HPDE6-E6E7 (cell line): ENCODE measurements around the gene FAT1.

Experiments
- DNase-seq: peaks from one replicate; pipeline ENCODE4 v3.0.0; 2011; ENCODE audit warnings: missing footprints; ENCODE audit errors: extremely low spot score

Gene FAT1

DNA sequence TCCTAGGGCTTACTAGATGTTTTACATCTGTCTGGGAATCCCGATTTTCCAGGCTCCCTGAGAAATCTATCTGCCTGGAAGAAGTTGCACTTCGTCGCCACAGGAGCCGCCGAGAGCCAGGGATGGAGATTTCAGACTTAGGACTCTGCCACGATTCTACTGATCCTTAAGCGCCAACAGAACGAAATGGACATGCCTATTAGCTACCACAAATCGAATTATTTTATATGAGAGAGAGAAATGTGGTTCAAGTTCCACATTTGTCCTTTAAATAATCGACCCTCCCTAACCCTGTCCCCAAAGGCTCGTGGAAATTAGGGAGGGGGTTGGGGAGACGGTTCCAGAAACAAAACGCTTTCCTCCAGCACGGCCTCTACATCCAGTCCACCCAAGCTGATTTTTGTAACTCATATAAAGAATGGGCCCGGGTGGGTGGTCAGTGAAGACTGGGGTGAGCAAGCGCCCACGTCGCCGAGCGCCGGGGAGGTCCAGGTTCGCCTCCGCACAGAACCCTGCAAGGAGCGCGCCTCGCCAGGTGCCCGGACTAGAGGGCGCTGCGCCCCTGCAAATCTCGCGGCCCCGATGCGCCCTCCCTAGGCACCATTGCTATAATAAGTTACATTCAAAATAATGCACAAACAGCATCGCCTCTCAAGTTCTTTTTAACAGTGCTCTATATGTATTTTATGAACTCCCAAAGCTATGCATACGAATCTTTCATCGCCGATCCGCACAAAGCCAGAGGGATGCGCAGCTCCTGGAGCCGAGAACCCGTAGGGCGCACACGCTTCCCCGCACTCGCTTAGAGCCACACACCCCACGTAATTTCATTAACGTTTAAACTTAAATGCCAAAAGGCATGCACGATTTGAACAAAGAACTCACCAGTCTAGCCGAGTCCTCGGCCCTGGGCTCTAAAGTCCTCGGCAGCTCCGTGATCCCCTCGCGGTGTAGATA lies 2.1 kb upstream of the FAT1 start:
- no peak for DNase-seq

DNA sequence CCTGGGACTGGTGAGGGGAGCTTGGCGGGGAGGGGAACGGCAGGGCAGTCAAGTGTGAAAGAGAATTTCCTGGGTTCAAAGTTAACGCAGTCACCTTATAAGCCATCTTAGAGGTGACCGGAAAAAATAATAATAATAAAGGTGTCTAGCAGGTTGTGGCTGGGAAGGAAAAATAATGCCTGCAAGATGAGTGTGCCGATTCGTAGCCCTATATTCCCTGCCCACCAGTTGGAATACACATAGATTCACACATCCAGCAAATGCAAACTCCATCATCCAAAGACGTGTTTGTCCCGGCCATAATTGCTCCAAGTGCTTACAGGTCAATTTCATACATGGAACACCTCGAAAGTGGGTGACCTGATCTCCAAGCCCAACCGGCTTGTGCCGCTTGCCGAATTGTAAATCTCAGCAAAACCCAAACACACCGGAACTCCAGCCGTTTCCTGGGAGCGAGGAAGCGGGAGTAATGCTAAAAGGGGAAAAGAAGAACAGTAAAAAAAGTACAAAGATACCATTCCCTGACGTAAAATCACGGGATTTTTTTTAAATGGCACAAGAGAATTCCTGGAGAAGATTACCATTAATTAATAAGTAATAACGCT lies 1.3 kb upstream of the FAT1 start:
- DNase-seq = no peak

DNA sequence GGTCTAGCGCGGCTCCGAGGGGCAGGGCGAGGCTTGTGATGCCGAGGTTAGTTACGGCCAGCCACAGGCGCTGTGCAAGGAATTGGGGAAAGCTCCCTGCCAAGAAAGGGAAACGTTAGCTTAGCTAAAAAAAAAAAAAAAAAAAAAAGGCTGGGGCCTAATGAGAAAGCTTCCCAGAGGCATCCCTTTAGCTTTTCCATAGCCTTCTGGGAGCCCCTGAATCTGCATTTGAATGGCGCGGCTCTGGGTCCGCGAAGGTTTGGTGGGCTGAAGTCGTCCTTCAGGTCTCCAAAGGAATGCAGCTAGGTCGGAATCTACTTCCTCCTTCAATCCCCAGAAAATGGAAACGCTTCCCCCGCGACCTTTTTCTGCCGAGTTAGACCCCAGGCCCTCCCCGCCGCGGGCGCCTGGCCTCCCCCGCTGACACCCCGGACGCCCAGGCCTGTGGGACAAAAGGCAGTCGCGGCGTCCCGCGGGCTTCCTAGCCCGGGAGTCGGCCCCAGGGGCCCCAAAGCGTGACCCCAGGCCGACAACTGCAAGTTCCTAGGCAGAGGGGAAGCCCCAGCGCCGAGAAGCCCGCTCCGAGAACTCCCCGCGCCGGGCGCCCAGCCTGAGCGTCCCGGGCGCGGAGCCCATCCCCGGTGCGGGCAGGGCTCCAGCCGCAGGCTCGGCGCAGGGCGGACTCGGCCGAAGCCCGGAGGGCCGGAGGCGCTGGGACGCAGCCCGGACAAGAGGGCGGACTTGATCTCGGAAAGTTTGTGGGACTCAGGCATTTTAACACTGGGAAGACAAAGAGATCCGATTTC lies 605 bp upstream of the FAT1 start:
- no peak for DNase-seq

DNA sequence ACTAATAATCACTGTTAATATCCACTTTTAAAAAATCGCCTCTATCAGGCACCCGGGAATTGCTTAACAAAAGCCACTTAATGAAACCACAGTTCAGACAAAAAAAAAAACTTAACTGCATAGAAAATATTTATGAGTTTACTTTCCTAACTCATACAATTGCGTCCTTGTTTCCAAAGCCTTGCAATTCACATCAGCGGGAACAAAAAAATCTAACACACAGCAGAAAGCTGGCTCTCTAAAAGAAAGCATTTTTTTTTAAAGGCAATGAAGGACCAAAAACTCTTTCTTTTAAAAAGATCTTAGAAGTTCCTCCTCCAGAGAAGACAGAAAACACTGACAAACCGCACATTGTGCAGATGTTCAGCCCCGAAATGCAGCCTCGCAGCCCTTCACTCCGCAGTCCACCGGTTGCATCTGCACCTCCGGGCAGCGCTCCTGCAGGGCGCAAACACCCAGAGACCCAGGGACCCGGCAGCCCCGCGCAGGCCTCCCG lies 812 bp downstream of the FAT1 start:
- no peak for DNase-seq

DNA sequence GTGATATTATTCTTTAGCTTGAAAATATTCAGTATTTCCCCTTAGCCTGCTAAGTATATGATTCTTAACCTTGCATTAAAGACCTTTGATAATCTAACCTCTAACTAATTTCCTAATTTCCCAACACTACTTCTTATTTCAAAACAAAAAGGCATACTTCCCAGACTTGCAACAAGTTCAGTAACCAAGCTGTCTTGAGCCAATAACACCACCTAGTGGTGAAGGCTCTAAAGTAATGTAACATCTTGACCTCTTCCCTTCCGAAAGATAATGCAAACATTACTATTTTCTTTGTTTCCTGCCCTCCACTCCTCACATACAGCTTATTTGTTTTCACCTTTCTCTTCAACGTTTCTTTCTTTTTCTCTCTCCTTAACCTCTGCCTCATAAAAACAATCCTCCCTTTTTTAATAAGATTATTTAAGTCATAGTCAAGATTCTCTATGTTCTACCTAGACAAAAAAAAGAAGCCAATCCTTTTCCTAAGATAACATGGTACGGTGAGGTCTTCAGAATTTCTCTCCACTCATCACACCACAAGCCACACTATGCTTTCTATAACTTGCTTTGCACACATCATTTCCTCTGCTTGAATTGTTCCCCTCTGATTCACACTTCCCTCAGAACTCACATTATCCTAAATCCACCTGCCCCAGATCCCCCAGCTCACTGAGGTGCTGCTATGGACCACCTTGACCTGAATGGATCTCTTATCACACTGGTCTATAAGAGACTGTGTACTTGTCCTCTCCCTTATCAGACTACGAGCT lies 3.5 kb downstream of the FAT1 start:
- DNase-seq = no peak

DNA sequence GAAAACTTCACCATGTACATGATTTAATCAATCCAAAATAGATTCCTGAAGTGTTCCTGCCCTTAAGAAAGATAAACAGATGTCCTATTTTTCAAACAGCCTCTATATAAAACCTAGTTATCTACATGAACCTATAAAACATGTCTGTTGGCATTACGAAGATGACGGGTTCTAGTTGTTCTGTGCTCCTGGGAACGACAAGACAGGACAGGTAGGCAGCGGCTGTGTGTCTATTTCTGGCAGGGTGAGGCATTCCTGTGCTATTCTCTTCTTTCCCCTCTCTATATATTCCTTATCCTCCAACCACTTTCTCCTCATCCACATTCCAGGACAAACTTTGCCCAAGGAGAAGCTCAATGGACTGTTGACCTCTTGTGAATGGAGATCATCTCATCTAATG lies 6.1 kb downstream of the FAT1 start:
- no peak for DNase-seq

DNA sequence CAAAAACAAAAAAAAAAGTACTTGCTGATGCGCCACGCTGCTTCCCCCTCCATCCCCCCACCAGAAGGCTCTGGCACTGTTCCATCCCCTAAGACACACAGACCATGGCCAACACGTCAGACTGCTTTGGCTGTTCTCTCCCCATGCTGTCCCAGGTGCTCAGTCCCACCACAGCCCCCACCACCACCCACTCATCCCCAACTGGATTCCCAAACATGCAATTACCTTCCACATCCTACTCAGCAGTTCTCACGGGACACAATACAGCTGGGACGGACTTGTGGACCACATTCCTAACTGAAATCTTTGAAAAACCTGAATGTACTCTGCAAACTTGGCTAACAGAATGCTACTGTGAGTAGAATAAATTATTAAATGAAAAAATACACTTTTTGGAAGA lies 8.6 kb downstream of the FAT1 start:
- DNase-seq = no peak

DNA sequence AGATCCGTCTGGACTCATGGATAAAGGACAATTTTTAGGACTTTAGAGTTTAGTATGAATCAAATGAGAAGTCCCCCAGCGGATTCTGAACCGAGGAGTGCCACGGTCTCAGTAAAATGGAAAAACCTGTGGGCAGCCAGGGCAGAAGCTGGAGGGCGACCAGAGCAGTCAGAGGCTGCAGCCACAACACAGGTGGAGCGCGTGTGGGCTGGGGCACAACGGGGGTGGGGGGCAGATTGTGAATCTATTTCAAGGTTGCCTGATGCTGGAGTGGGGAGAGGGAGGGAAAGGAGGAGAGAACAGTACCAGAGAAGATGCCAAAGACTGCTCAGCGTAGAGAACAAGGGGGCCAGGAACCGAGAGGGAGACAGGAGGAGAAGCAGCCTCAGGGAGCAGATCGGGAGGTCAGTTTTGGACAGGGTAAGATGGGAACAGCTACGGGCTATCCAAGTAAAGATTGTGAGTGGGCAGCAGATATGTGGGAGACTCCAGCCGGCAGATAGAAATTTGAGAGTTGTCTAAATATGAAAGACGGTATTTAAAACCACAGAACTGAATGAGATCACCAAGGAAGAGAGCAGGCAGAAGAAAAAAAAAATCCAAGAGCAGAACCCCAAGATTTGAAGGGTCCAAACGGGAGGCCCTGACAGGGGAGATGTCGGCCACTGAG lies 9.5 kb downstream of the FAT1 start:
- no peak for DNase-seq

DNA sequence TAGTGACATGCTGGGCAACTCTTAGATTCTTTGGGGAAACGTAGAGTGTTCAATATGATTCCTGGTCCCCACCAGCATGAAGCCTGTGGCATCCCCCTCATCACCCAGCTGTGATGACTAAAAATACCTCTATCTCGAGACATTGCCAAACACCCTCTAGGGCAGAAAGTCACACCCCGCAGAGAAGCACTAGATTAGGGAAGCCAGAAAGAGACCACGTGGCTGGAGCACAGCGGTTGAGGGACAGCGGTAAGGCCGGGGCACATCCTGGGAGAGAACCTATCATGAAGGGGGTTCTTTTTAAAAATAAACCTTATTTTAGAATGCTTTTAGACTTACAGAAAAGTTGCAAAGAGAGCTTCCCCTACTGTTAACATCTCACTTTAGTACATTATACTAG lies 11.0 kb downstream of the FAT1 start:
- DNase-seq = no peak

DNA sequence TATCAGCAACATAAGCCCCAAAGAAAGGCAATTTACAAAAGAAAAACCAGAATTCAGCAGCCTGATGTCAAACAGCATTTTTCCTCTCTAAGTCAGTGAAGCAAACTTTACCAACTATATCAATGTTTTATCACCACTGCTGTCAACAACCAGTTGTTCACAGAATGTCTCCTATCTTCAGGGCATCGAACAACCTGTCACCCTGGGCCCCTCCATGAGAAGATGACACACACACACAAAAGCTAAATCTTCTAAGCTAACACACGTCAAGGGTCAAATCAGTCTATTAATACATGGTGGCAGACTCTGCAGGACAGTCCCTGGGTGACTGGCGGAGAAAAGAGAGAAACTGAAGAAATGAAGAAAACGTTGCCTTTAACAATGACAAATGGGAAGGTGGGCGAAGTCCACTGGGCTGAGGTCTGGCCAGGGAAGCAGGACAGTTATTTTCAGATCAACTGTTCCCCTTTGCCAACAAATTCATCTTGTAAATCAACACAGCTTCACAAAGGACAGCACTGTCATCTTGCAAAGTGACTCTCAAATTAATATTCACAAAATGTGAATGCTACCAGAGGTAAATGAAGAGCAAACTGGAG lies 13.0 kb downstream of the FAT1 start:
- no peak for DNase-seq

DNA sequence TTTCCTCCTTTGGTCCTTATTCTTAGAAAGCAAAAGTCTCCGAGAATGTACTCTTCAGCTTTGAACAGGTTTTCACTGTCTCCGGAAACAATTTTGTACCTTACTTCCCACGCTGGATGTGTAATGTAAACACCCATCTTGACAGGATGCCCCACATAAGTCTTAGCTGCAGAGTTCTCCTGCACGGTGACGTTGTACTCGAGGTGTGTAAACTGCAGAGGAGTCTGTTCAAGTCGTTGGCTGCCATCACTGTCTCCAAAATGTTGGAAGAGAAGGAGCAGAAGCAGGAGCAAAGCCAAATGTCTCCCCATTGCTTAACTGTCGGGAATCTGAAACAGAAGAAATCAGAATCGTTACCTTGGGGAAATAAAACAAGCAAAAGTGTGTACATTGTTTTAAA lies 14.1 kb downstream of the FAT1 start:
- no peak for DNase-seq

DNA sequence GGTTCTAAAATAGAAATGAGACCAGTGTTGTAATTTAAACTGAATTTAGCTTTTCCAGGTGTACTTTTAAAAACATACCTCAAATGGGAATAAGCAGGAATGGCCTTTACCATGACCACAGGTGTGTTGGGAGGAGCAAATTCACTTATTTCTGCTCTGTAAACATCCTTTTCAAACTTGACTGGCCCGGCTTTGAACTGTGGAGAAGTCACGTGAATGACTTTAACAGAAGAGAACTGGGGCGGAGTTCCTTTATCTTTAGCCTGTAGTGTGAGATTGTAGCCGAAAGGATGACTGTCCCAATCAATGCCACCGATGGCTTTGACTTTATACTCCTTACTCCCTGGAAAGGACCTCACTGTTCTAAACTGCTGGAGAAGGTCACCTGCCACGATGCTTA lies 15.1 kb downstream of the FAT1 start:
- DNase-seq = no peak

DNA sequence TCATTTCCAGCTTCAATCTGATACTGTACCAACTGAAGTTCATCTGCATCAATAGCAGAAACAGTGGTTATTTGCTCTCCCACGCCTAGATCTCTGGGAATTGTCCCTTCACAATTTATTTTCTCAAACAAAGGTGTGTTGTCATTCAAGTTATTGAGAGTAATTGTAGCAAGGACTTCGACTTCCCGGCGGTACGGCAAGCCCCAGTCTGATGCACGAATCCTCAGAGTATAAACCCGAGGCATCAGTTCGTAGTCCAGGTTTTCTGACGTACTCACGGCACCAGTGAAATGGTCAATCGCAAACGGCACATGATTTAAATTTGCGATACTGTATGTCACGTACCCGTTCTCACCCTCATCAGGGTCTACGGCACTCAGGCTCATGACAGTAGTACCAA lies 15.7 kb downstream of the FAT1 start:
- no peak for DNase-seq

DNA sequence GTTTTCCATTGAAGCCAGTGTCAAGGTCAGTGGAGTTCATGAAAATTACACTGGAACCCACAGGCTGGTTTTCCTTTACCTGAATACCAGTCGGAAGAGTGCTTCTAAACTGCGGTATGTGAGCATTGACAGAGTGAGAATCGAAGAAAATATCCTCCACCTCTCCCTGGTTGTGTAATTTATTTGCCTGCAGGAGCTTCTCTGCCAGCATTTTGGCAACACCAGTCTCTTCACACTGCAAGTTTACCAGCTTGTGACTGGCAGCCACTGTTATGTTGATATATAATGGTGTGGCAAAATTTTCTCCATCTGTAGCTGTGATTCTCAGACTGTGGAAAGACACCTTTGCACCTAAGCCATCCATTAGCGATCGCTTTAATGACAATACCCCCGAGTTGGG lies 16.1 kb downstream of the FAT1 start:
- no peak for DNase-seq

DNA sequence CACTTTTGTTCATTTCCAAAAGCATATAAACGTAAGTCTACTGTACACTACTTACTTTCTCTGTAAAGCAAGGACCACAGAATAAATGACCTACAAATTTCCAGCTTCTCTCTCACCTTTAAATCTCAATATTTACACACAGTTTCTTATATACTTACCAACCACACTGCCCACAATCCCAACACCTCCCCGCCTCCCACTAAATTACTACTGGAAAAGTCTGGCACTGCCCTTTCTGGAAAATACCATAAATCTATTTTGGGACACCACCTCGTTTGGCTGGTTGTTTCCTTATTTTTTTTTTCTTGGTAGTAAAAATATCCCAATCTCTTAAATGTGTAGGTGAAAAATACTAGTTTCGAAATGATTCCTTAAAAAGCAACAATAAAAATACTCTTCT lies 19.6 kb downstream of the FAT1 start:
- DNase-seq = no peak

DNA sequence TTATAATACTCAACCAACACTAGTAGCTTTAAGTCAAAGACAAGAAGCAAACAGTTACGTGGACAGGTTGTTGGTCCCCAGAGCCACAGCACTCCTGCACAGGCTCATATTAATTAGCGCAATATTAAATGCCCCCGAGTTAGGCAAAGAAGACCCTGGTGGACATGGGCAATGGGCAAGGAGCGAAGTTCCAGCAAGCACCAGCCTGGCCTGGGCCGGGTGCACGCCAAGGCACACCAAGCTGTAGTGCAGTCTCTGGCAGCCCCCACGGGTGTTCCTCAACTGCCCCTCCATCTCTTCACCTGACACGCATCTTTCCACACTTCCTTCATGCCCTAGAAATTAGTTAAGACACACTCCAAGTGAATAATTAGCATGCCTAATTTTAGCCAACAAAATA lies 20.1 kb downstream of the FAT1 start:
- no peak for DNase-seq

DNA sequence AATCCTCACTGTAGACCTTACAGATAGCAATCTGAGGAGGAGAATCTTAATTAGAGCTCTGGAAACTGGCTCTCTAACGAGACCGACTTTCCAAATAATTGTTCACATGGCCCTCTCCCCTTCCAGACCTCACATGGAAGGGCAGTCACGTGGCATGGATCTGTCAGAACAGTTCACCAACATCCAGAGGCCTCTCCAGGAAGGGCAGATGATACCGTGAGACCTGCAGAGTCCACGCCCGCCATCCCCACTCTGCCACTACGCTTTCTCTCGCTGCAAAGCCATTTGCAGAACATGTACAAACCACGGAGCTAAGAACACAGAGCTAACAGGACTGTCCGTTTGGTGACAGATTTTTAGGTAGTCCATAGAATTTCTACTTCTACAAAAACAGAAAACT lies 20.7 kb downstream of the FAT1 start:
- no peak for DNase-seq

DNA sequence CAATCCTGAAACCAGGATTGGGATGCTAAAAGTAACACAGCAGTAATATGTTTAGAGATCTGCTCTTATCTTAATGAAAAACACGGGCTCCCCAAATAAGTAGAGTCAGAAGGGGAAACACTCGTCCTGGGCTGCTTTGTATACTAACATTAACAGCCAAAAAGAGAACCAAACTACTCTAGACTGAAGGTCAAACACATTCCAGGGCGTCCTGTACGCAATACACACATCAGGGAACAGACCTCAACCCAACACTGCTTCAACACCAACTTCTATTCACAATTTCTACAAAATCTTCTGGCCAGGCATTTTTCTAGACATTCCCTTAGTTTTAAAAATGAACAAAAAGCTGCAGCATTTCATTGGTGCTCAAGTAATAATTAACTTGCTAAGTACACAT lies 21.4 kb downstream of the FAT1 start:
- DNase-seq = no peak

DNA sequence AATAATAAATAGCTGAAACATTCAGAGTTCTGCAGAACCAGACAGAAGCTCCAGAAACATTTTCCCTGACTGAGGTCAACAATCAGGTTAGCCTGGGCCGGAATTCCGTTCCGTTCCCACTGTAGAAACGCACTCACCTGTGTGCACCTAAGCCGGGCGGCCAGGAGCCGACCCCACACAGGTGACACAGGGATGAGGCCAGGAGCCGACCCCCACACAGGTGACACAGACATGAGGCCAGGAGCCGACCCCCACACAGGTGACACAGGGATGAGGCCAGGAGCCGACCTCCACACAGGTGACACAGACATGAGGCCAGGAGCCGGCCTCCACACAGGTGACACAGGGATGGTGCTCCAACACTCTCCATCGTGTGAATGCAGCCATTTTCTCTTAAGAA lies 21.9 kb downstream of the FAT1 start:
- no peak for DNase-seq

DNA sequence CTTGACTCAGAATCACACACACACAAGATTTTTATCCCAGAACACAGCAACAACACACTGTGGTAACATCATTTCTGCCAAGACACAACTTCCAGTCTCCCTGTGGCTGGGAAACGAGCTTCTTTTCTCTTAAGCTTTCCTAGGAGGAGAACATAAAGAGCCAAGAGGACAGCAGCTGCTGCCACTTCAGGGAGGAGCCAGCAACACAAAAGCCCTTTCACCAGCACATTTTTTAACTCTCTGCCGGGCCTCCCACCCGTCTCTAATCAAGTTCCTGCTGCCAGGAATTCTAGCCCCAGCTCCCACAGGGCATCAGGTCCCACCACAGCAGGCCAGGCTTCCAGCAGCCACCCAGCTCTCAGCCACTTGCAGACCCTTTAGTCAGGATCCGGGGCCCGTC lies 22.4 kb downstream of the FAT1 start:
- DNase-seq = no peak

DNA sequence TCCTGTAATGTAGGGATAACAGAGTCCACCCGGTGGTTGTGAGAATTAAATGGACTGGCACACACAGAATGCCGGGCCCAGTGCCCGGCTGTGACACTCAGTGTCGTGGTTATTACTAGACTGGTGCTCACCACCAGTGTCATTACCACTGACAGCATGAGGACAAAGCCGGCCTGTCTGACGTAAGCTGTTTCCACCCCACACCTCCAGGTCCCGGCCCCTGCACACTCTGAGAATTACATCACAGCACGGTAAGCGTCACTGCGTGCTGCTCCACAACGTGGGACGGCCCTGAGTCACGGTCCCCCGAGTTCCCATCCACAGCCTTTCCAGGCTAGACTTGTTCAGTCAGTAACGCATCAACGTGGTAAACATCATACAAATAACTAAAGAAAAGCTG lies 22.9 kb downstream of the FAT1 start:
- no peak for DNase-seq
